ENCODE data around the gene CTBP2.

DNA sequence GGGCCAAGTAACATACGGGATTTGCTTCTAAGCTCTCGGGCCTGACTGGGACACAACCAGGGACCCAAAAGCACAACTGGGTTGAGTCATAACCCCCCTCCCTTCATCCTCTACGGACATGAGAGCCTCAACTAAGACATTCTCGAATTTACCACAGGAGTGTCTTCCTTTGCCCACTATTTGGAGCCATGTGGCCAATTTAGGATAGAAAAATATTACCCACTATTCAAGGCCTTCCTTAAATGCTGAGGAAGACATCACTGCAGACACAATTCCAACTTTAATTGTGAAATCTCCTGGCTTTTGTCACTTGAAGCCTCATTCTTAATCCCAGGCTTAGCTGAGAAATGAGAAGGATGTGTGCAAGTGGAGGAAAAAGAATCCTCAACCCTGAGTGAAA, 11.8 kb downstream of the CTBP2 start:
- TF ChIP-seq EZH2 (IDR thresholded peaks at IDR 0.05; ENCODE audit: borderline replicate concordance, low read depth, low read length, poor library complexity, severe bottlenecking), result no peak
- TF ChIP-seq, protein P1, sequence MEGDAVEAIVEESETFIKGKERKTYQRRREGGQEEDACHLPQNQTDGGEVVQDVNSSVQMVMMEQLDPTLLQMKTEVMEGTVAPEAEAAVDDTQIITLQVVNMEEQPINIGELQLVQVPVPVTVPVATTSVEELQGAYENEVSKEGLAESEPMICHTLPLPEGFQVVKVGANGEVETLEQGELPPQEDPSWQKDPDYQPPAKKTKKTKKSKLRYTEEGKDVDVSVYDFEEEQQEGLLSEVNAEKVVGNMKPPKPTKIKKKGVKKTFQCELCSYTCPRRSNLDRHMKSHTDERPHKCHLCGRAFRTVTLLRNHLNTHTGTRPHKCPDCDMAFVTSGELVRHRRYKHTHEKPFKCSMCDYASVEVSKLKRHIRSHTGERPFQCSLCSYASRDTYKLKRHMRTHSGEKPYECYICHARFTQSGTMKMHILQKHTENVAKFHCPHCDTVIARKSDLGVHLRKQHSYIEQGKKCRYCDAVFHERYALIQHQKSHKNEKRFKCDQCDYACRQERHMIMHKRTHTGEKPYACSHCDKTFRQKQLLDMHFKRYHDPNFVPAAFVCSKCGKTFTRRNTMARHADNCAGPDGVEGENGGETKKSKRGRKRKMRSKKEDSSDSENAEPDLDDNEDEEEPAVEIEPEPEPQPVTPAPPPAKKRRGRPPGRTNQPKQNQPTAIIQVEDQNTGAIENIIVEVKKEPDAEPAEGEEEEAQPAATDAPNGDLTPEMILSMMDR (conservative IDR thresholded peaks at IDR 0.05; ENCODE audit: low read depth, low read length), result no peak
